Effector memory CD8-positive, alpha-beta T cell (primary cell): ENCODE results near the gene NAA25.
"Not testable (repeated sequence)": the region's sequence is repeated elsewhere in the genome, so short reads cannot be mapped to it uniquely, and the experiment has no call there.

ENCODE experiments used
- ATAC-seq: fragments of 150-1000 bp; cut with Tn5 transposase; replicated peaks from 2 replicates; pipeline ENCODE4 v1.10.0; 2021; ENCODE audit warnings: mild to moderate bottlenecking, moderate library complexity
- DNase-seq, 3 experiments: peaks; one replicate each; pipeline ENCODE4 v3.0.0; 2021
- H3K27ac Mint-ChIP-seq, 2 donors: one replicate each; pipeline ENCODE4 v1.8.0; 2022; ENCODE audit warnings: mild to moderate bottlenecking in 2 of 2, mixed read lengths in 2 of 2, moderate library complexity in 2 of 2
- H3K27me3 Mint-ChIP-seq, 2 donors: one replicate each; pipeline ENCODE4 v1.8.0; 2022; ENCODE audit warnings: mixed read lengths in 2 of 2
- H3K36me3 Mint-ChIP-seq: one replicate; pipeline ENCODE4 v1.8.0; 2022; ENCODE audit warnings: mild to moderate bottlenecking, moderate library complexity, mixed read lengths; ENCODE audit not compliant: insufficient read depth
- H3K4me1 Mint-ChIP-seq, 2 donors: one replicate each; pipeline ENCODE4 v1.8.0; 2022; ENCODE audit warnings: low read depth in 2 of 2, mixed read lengths in 2 of 2
- H3K4me3 Mint-ChIP-seq, 2 donors: one replicate each; pipeline ENCODE4 v1.8.0; 2022; ENCODE audit warnings: mild to moderate bottlenecking in 2 of 2, mixed read lengths in 2 of 2, moderate library complexity in 2 of 2
- H3K9me3 Mint-ChIP-seq, 2 donors: one replicate each; pipeline ENCODE4 v1.8.0; 2022; ENCODE audit warnings: mixed read lengths in 2 of 2

Gene NAA25

GRCh38 chr12:112110787-112111662 lies 2.4 kb upstream of the NAA25 start:
- H3K27ac Mint-ChIP-seq, H3K27me3 Mint-ChIP-seq, DNase-seq, H3K4me3 Mint-ChIP-seq, H3K9me3 Mint-ChIP-seq, ATAC-seq: not testable (repeated sequence)
- Mint-ChIP-seq H3K4me1 (peaks cover 18 to 22% of the 10 kb centered on the region in 2 donors), H3K36me3 (peaks cover 18% of the 10 kb centered on the region)

GRCh38 chr12:112107306-112108201 lies 1.0 kb downstream of the NAA25 start:
- Mint-ChIP-seq H3K9me3 (no peaks in the 10 kb centered on the region), H3K4me1 (peaks cover 35 to 45% of the 10 kb centered on the region in 2 donors), H3K27me3 (no peaks in the 10 kb centered on the region), H3K36me3 (peaks cover 25% of the 10 kb centered on the region), H3K4me3 (peak overlapping the region; percentile 96 to 97), H3K27ac (peak overlapping the region; percentile 94 to 96)
- DNase-seq = peak in 1 of 3 experiments; percentile 7
- peak; percentile 6 for ATAC-seq

GRCh38 chr12:112105891-112106290 lies 2.7 kb downstream of the NAA25 start:
- Mint-ChIP-seq H3K4me1 (peaks cover 38 to 48% of the 10 kb centered on the region in 2 donors), H3K4me3 (no peak overlapping the region)
- DNase-seq = no peak

GRCh38 chr12:112103758-112104503 lies 4.7 kb downstream of the NAA25 start:
- Mint-ChIP-seq H3K4me1 (peaks cover 39 to 49% of the 10 kb centered on the region in 2 donors), H3K9me3 (no peaks in the 10 kb centered on the region), H3K4me3 (no peak overlapping the region), H3K27me3 (no peaks in the 10 kb centered on the region), H3K36me3 (peaks cover 45% of the 10 kb centered on the region), H3K27ac (peak overlapping the region in 1 of 2 donors; percentile 17)
- DNase-seq = no peak
- no peak for ATAC-seq

More at GRCh38 chr12:112105891-112106290, 2.7 kb downstream of the NAA25 start:
- ATAC-seq = no peak
- H3K27ac Mint-ChIP-seq = no peak overlapping the region
- no peaks in the 10 kb centered on the region for H3K9me3 Mint-ChIP-seq
- no peaks in the 10 kb centered on the region for H3K27me3 Mint-ChIP-seq
- H3K36me3 Mint-ChIP-seq = peaks cover 35% of the 10 kb centered on the region

- H3K9me3 Mint-ChIP-seq, H3K4me3 Mint-ChIP-seq, DNase-seq, H3K27me3 Mint-ChIP-seq, ATAC-seq: not testable (repeated sequence)
- H3K4me1 Mint-ChIP-seq = peaks cover 33 to 44% of the 10 kb centered on the region in 2 donors
- H3K36me3 Mint-ChIP-seq = peaks cover 35% of the 10 kb centered on the region
- H3K27ac Mint-ChIP-seq = peak overlapping the region in 1 of 2 donors; percentile 32
These were observed 5.8 kb downstream of the NAA25 start for GRCh38 chr12:112102746-112103145.

- no peak overlapping the region for H3K27ac Mint-ChIP-seq
- H3K27me3 Mint-ChIP-seq = no peaks in the 10 kb centered on the region
- DNase-seq = no peak
- ATAC-seq = no peak
- H3K4me3 Mint-ChIP-seq = no peak overlapping the region
- H3K9me3 Mint-ChIP-seq = no peaks in the 10 kb centered on the region
- peaks cover 34% of the 10 kb centered on the region for H3K36me3 Mint-ChIP-seq
- peaks cover 27 to 39% of the 10 kb centered on the region in 2 donors for H3K4me1 Mint-ChIP-seq
These were observed 6.5 kb downstream of the NAA25 start for GRCh38 chr12:112102127-112102526.

GRCh38 chr12:112100500-112100899 lies 8.1 kb downstream of the NAA25 start:
- not testable (repeated sequence) for H3K27ac Mint-ChIP-seq, H3K27me3 Mint-ChIP-seq, ATAC-seq, H3K4me3 Mint-ChIP-seq, H3K9me3 Mint-ChIP-seq, DNase-seq
- H3K4me1 Mint-ChIP-seq = peaks cover 23 to 39% of the 10 kb centered on the region in 2 donors
- peaks cover 40% of the 10 kb centered on the region for H3K36me3 Mint-ChIP-seq

GRCh38 chr12:112097641-112098040 lies 10.9 kb downstream of the NAA25 start:
- peak overlapping the region; percentile 17 to 44 for H3K27ac Mint-ChIP-seq
- peaks cover 35% of the 10 kb centered on the region for H3K36me3 Mint-ChIP-seq
- ATAC-seq (no peak), DNase-seq (no peak)
- no peaks in the 10 kb centered on the region for H3K27me3 Mint-ChIP-seq
- no peaks in the 10 kb centered on the region for H3K9me3 Mint-ChIP-seq
- H3K4me3 Mint-ChIP-seq = no peak overlapping the region
- peaks cover 11 to 28% of the 10 kb centered on the region in 2 donors for H3K4me1 Mint-ChIP-seq

GRCh38 chr12:112096667-112097066 lies 11.9 kb downstream of the NAA25 start:
- no peaks in the 10 kb centered on the region for H3K27me3 Mint-ChIP-seq
- DNase-seq (no peak), ATAC-seq (no peak)
- no peak overlapping the region for H3K4me3 Mint-ChIP-seq
- H3K36me3 Mint-ChIP-seq = peaks cover 41% of the 10 kb centered on the region
- peak overlapping the region; percentile 70 to 79 for H3K27ac Mint-ChIP-seq
- peaks cover 11 to 28% of the 10 kb centered on the region in 2 donors for H3K4me1 Mint-ChIP-seq
- no peaks in the 10 kb centered on the region for H3K9me3 Mint-ChIP-seq

GRCh38 chr12:112096070-112096469 lies 12.5 kb downstream of the NAA25 start:
- ATAC-seq (no peak), DNase-seq (no peak)
- H3K27ac Mint-ChIP-seq = peak overlapping the region; percentile 70 to 79
- H3K9me3 Mint-ChIP-seq = no peaks in the 10 kb centered on the region
- peaks cover 41% of the 10 kb centered on the region for H3K36me3 Mint-ChIP-seq
- no peaks in the 10 kb centered on the region for H3K27me3 Mint-ChIP-seq
- peaks cover 10 to 27% of the 10 kb centered on the region in 2 donors for H3K4me1 Mint-ChIP-seq
- no peak overlapping the region for H3K4me3 Mint-ChIP-seq

- ATAC-seq (no peak), DNase-seq (no peak)
- H3K27me3 Mint-ChIP-seq = no peaks in the 10 kb centered on the region
- peaks cover 5 to 22% of the 10 kb centered on the region in 2 donors for H3K4me1 Mint-ChIP-seq
- H3K9me3 Mint-ChIP-seq = no peaks in the 10 kb centered on the region
- H3K27ac Mint-ChIP-seq = peak overlapping the region in 1 of 2 donors; percentile 26
- peaks cover 46% of the 10 kb centered on the region for H3K36me3 Mint-ChIP-seq
- H3K4me3 Mint-ChIP-seq = no peak overlapping the region
These were observed 17.0 kb downstream of the NAA25 start for GRCh38 chr12:112091563-112091962.

GRCh38 chr12:112087851-112088250 lies 20.7 kb downstream of the NAA25 start:
- H3K27ac Mint-ChIP-seq = peak overlapping the region in 1 of 2 donors; percentile 0
- H3K9me3 Mint-ChIP-seq = no peaks in the 10 kb centered on the region
- H3K36me3 Mint-ChIP-seq = peaks cover 64% of the 10 kb centered on the region

More at GRCh38 chr12:112087851-112088250, 20.7 kb downstream of the NAA25 start:
- no peak overlapping the region for H3K4me3 Mint-ChIP-seq
- no peaks in the 10 kb centered on the region for H3K27me3 Mint-ChIP-seq
- H3K4me1 Mint-ChIP-seq = peaks cover 5% of the 10 kb centered on the region in 2 donors
- no peak for ATAC-seq
- DNase-seq = no peak
